HG02571 (cell line): ENCODE data around the gene PTPRN2.
"Not testable (repeated sequence)": the region's sequence is repeated elsewhere in the genome, so short reads cannot be mapped to it uniquely, and the experiment has no call there.

Experiments used
- ATAC-seq: cut with Tn5 transposase; IDR thresholded peaks from one replicate; pipeline ENCODE4 v1.9.1; 2021; ENCODE audit warnings: mild to moderate bottlenecking, moderate library complexity; ENCODE audit not compliant: unreplicated experiment

Gene PTPRN2

DNA sequence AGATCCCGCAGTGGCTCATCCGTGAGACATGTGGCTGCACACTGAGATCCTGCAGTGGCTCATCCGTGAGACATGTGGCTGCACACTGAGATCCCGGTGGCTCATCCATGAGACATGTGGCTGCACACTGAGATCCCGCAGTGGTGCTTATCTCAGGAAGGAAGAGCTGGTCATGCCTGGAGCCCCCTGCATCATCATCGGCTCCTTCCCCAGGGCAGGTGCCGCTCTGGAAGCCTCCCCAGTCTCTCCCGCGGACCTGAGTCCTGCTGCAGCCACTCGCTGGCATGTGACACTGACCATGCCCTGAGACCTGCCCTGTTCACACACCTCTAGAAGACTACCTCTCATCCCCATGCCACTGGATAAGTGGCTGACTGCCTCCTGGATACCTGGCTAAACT is 181.3 kb downstream of the PTPRN2 start:
- ATAC-seq = no peak

DNA sequence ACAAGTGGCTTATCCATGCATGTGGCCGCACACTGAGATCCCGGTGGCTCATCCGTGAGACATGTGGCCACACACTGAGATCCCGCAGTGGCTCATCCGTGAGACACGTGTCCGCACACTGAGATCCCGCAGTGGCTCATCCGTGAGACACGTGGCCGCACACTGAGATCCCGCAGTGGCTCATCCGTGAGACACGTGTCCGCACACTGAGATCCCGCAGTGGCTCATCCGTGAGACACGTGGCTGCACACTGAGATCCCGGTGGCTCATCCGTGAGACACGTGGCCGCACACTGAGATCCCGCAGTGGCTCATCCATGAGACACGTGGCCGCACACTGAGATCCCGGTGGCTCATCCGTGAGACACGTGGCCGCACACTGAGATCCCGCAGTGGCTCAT is 181.9 kb downstream of the PTPRN2 start:
- not testable (repeated sequence) for ATAC-seq

DNA sequence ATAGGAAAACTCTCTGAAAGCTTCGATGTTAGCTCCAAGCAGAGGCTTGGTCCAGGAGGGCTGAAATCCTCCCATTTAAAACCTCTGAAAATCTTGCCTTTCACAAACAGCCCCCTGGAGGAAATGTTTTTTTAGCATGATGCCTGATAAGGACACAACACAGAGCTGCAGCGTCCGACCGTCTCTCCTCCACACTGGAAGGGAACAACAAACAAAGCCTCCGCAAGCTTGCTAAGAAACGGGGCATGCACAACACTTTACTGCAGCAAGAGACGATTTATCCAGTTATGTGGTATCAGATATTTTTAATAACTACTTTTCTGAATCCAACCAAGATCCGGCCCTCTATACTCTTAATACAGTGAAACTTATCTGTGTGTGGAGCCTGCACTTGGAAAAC is 182.3 kb downstream of the PTPRN2 start:
- ATAC-seq = no peak

DNA sequence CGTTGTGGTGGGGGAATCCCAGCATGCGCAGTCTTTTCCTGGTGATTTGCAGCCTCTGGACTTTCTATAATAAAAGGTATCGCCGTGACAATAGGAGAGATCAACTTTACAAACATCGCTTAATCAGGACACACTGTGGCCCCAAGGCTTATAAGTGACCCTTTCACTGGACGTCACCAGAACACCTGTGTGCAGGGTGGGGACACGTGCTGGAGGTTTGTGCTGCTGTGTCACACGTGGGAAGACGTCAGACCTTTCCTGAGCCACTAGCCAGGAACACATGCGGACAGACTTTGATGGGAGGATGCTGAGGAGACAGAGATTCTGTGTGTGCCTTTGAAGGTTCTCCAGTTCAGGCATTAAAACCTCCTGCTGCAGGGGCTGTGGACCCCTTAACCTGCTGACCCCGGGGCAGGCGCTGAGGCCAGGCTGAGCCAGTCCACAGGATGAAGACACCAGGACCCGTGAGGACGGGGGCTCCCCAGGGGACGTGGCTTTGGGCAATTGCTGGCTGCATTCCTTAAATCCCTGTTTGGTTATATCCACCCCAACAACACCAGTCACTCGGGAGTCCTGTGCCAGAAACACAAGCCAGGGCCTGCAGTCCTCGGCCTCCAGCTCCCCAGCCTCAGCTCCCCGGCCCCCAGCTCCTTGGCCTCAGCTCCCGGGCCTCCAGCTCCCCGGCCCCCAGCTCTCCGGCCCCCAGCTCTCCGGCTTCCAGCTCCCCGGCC is 183.4 kb downstream of the PTPRN2 start:
- ATAC-seq = no peak

DNA sequence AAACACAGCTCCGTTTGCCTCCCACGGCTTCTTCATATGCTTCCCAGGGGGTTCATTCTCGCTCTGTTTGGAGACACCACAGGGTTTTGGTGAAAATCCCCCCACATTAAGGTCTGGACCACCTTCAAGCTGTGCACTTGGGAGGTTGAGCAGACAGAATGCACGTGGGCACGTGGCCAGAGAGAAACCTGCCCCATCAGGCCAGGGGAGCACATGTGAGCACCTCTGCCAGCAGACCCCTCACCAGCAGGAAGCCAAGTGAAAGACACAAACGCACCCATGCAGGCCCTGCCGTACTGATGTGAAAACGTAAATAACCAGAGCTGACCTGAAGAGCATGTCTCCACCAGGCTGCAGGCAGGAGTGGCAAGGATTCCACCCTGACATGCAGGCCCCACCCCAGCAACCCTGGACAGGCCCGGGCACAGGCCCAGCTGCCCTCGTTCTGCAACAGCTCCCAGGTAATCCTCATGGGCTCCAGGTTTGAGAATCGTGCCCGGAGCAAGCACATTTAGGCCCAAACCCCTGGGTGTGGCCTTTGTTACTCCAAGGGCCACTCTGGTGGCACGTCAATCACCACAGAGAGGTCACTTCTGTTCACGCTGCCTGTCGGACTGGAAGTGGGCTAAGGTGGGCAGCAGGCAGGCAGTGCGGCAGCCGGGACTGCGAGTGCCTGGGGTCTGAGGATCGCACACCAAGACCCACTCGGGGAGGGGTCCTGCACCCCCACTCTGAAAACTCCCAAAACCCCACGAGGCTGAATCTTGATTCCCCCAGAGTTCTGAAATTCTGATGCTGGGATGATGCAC is 184.4 kb downstream of the PTPRN2 start:
- no peak for ATAC-seq

DNA sequence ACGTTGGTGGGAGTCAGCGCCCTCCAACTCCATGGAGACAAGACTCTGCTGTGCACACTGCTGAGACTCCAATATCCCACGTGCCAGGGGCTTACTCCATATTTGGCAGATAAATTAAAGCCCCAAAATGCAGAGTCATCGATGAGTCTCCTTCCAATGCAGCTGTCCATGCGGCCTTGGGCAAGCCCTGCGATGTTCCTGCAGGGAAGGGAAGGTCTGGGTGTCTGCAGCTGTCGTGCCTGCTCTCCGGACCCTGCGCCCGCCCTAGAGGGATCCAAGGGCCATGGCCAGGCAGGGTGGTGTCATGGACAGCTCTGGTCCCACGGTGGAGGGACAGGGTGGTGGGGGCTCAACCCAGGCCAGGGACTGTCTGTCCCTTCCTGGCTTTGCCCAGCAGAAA is 185.2 kb downstream of the PTPRN2 start:
- ATAC-seq = no peak

DNA sequence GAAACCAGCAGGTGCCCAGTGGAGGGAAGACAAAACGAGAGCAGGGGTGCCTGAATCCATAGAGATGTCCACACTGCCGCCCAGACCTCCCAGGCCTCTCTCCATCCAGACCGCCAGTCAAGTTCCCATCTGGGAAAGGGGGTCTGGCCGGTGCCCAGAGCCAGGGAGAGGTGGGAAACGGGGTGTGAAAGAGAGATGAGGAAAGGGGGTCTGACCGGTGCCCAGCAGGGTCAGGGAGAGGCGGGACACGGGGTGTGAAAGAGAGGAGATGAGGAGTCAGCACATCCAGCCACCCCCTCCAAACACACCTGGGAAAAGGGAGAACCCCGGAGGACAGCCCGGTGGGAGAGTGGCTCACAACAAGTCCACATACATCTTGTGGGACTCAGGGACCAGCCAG is 185.8 kb downstream of the PTPRN2 start:
- no peak for ATAC-seq

DNA sequence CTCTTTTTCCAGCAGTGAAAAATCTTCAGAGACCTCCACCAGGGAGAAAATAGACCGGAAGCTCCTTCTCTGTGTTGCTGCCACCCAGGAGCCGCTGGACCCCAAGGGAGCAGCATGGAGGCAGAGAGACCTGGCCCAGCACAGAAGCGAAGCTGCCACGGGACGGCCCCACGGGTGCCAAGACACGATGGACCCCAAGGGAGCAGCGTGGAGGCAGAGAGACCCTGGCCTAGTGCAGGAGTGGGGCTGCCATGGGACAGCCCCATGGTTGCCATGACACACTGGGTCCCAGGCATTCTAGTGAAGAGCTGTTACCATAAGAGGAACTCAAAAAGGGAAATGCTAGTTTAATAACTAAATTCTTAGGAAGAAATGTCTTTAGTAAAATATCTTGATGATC is 186.3 kb downstream of the PTPRN2 start:
- no peak for ATAC-seq

DNA sequence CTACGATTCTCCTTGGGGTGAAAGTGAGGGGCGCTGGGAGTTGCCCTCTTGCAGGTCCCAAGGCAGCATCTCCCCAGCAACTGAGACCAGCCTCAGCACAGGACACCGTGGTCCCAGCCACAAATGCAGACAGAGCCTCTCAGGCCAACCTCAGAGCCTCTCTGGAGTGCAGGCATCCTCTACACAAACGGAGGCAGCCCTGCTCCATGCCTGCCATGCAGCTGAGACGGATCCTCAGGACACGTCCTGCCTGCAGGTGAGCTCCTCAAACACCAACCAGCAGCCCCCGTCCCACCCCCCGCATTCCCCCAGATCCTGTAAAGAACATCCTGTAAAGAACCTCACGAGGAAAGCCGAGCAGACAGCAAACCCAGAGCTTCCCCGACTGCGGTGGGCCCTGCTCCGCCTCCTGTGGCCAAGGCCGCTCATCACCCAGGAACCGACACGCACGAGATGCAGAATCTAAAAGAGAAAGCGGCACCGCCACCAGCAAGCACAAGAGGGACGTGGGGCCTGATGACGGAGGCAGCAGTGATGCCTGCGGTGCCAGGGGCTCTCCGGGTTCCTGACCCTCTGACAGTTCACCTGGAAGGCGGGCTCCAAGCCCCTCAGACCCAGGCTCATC is 186.9 kb downstream of the PTPRN2 start:
- ATAC-seq = no peak

DNA sequence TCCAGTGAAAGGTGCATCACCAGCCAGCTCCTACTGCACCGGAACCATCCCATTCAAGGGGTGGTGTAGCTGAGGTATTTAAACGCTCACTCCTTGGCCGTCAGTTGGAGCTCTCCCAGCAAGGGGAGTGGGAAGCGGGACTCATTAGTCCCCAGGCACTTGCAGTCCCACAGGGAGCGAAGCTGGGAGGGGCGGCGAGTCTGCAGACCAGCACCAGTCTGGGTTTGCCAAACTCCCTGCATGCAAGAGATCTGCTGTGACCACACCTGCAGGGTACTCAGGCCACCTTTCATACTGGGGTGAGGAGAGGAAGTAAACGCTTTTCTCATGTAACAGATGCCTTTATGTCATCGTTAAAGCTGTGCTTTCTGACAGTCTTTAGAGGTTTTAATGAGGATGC is 187.9 kb downstream of the PTPRN2 start:
- no peak for ATAC-seq

DNA sequence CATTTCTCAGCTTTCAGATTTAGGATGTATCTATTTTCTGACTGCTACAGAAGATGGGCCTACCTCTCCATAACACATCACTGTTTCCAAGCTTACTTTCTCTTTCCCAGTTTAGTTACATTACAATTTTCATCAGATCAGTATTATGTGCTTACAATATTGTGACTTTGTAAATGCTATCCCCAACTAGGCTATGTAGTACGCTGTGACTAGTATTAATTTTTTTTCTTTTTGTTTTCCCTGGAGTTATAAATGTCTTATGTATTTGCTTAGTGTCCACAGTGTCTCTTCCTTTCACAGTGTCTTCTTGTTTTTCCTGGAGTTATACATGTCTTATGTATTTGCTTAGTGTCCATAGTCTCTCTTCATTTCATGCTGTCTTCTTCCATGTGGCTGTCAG is 188.9 kb downstream of the PTPRN2 start:
- ATAC-seq = no peak

DNA sequence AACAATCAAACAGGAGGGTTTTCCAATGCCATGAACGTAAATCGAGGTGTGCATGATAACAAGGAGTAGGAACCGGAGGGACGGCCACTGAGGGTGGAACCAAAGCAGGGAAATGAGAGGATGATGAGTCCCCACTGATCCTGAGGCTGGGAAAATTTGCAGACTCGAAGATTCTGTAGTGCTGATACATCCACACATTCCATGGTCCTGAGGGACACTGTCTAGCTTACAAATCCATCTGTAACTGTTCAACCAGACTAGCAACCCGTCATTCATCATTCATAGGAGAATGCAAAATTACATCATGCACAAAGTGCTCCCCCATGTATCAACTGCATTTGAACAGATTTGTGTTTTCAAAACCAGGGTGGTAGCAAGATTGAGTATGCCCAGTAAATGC is 189.7 kb downstream of the PTPRN2 start:
- no peak for ATAC-seq

DNA sequence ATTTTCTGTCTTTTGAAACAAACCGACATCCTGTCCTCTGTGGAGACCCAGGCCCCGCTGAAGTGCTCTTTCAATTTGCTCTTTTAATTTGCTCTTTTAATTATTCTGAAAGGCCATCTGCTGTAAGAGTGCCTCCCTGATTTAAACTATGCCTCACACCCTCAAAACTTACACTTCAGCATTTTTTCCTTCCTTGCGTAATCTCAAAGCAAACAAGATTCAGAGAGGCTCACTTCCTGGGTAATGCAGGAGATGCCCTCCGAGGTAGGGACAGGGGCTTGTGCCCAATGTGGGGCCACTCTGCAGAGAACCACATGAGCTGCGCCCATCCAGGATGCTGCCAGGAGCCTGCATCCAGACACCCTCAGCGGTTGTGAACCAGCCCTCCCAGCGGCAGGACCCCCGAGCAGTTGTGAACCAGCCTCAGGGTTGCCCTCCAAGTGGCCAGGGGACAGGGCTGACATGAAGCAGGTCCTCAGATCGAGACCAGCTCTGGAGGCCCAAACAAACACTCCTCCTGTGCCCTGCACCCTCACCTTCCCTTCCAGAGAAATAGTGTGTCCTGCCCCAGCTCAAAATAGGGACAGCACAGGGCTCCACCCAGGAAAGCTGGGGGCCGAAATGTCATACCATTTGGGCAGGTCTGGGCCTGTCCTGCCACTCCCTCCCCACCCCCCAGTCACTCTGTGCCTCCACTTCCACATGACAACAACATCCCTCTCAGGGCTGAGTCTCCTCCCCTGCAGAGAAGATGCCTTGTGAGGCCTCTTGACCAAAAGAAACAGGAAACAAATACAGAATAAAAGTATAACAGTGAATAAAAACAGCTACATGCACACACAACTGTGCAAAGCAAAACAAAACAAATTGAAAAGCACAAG is 190.4 kb downstream of the PTPRN2 start:
- ATAC-seq = no peak

DNA sequence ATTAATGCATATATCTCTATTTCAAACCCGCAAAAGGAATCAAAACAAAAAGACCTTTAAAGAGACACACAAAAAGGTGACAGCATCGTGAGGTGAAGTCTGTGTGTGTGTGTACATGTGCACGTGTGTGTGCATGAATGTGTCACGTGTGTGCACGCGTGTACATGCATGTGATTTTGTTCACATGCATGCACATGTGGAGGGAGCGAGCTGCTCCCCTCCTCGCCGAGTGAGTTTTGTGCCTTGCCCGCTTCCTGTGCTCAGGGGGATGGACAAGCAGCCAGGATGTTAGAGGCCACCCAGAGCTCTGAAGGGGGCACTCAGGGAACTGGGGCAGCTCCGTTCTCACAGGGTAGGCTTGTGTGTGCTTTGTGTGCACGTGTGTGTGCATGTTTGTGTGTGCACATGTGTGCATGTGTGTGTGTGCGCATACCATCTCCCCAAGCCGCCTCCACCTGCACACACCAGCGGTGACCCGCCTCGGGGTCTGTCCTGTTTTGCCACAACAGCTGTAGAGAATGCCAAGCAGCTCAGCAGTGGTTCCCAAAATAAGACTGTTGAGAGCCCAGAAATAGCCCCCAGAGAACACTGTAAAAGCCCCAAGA is 191.2 kb downstream of the PTPRN2 start:
- no peak for ATAC-seq

DNA sequence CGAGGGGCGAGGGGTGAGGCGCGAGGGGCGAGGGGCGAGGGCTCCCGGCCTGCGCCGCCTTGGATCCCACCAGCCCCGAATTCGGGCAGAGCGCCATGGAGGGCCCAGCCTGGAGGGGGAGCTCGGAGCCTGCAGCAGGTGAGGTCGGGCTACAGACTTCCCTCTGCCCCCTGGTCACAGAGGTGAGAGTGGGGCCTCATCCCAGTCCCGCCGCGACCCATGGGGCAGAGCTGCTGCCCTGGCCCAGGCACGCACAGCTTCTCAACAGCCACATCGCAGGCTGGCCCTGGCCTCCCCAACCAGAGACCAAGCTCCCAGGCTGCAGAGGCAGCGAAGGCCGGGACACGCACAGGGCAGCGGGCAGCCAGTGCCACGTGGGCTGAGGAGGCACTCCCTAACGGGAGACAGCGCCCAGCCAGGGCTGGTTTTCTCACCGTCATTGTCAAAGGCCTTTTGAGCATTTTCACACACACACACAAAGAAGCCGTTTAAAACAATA is 191.8 kb downstream of the PTPRN2 start:
- no peak for ATAC-seq

DNA sequence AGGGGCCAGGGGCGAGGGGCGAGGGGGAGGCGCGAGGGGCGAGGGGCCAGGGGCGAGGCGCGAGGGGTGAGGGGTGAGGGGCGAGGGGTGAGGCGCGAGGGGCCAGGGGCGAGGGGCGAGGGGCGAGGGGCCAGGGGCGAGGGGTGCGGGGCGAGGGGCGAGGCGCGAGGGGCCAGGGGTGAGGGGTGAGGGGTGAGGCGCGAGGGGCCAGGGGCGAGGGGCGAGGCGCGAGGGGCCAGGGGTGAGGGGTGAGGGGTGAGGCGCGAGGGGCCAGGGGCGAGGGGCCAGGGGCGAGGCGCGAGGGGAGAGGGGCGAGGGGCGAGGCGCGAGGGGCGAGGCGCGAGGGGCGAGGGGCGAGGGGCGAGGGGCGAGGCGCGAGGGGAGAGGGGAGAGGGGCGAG is 192.3 kb downstream of the PTPRN2 start:
- ATAC-seq = no peak

DNA sequence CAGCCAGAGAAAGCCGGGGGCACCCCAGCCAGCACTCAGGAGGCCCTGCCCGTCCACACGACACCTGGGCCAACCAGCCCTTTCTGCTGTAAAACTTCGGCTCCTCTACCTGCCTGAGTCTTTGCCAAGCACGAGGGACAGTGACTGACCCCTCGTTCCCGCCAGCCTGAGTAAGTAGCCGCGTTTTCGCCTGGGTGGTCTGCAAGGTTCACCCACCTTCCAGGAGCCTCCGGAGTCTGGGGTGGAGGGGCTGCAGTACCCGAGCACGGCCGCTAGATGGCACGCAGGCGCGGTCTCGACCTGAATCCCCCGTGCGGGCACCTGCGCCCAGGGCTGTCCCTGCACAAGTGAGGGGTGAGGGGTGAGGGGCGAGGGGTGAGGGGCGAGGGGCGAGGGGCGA is 192.7 kb downstream of the PTPRN2 start:
- ATAC-seq = no peak

DNA sequence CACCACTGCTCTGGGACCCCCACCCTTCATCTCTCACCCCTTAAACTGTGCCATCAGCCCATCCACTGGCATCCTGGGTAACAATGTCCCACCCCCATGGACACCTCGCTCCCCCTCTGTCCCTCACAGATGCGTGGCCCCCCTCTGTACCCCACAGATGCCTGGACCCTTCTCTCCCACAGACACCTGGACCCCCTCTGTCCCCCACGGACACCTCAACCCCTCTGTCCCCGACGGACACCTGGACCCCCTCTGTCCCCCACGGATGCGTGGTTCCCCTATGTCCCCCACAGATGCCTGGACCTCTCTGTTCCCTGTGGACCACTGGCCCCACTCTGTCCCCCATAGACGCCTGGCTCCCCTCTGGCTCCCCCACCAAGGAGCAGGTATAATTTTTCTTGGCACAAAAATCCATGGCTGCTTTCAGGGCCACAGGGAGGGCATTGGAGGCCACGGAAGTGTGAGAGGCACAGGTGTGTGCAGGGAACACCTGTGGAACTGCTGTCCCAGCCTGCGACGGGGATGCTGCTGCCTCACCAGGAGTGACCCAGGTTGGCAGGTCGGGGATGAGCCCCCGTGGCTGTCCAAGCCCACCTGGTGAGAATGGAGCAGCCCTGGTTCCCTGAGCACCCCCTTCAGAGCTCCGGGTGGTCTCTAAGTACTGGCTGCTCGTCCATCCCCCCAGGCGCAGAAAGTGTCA is 193.5 kb downstream of the PTPRN2 start:
- ATAC-seq = no peak

DNA sequence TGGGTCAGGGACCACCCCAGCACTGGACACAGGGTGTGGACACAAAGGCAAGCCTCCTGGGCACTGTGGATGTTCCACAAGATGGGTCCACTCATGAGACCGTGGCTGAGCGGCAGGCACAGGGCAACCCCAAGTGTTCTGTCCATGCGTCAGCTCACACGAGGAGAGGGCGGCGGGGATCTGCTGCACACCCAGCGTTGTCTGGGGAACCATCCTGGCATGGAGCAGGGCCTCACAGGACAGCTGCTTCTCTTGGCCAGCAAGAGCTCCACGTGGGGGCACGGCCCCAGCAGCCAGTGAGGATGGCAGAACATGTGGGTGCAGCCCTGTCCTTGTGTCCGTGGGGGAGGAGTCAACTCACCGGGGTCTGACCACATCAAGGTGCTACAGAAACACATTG is 195.4 kb downstream of the PTPRN2 start:
- no peak for ATAC-seq

DNA sequence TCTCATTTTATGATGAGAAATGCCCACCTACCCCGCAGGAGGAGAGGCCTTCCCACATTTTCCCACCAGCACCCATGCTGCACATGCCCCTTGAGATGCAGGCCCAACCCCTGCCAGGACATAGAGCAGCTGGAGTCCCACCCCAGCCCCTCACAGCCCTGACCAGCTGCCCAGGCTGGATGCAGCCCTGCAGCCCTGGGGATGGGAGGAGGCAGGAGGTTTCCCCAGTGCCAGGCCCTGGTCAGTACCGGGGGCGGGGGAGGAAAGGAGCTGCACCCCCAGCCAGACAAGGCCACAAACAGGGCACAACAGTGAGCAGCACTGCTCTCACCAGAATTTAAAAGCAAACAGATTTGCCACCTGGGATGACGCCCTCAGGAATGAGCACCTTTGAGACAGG is 196.1 kb downstream of the PTPRN2 start:
- no peak for ATAC-seq
